Kidney tubule cell (primary cell): ENCODE data around the gene PBX3.

Source experiments
- DNase-seq: peaks from one replicate; pipeline ENCODE4 v3.0.0-alpha.2; 2018; ENCODE audit warnings: low spot score

PBX3 gene

GRCh38 chr9:125996791-125997190 lies 249.6 kb downstream of the PBX3 start:
- DNase-seq = no peak

GRCh38 chr9:125997196-125997823 lies 250.1 kb downstream of the PBX3 start:
- DNase-seq = no peak

- DNase-seq = no peak
These were observed 251.8 kb downstream of the PBX3 start for GRCh38 chr9:125998837-125999503.

GRCh38 chr9:125999504-125999881 lies 252.3 kb downstream of the PBX3 start:
- DNase-seq = no peak

GRCh38 chr9:126000256-126000655 lies 253.1 kb downstream of the PBX3 start:
- no peak for DNase-seq

- no peak for DNase-seq
These were observed 253.8 kb downstream of the PBX3 start for GRCh38 chr9:126000731-126001580.

GRCh38 chr9:126001581-126002225 lies 254.5 kb downstream of the PBX3 start:
- DNase-seq = no peak

- no peak for DNase-seq
These were observed 255.5 kb downstream of the PBX3 start for GRCh38 chr9:126002476-126003350.

GRCh38 chr9:126009047-126009446 lies 261.9 kb downstream of the PBX3 start:
- DNase-seq = no peak

GRCh38 chr9:126014726-126015125 lies 267.6 kb downstream of the PBX3 start:
- DNase-seq = no peak

- DNase-seq = no peak
These were observed 268.3 kb downstream of the PBX3 start for GRCh38 chr9:126015424-126015823.

GRCh38 chr9:126016579-126017290 lies 269.6 kb downstream of the PBX3 start:
- DNase-seq = no peak
